ENCODE measurements around the gene SDS. TPM values are rescaled to one million over a fixed set of nuclear protein-coding genes. Genes with fewer than 3 reads are reported as not detected.

The SDS gene
- total and polyA plus RNA-seq, 2 donors (not counting 1 experiment from before 2014, with no cell fraction given) = 0.09 TPM; not detected in 1

- H2AFZ ChIP-seq (ENCODE audit: insufficient read depth, low read depth, low read length, poor library complexity, severe bottlenecking) = no peak overlapping the region
- no peaks in the 10 kb centered on the region for H3K27me3 Mint-ChIP-seq
- no peaks in the 10 kb centered on the region for H3K79me2 ChIP-seq (ENCODE audit: control insufficient read depth, insufficient read depth, low read length)
- no peaks in the 10 kb centered on the region for H4K20me1 ChIP-seq (ENCODE audit: control insufficient read depth, insufficient read depth, low read length, poor library complexity, severe bottlenecking)
- no peak overlapping the region for H3K9ac ChIP-seq (ENCODE audit: low read length)
- H3K4me1 ChIP-seq (ENCODE audit: control insufficient read depth in 2 of 2, insufficient read depth in 2 of 2, low read length in 2 of 2) = no peaks in the 10 kb centered on the region
- H3K9me3 Mint-ChIP-seq (ENCODE audit: insufficient read depth) = no peaks in the 10 kb centered on the region
- H3K9me3 ChIP-seq (ENCODE audit: control extremely low read depth in 1 of 3, control insufficient read depth in 2 of 3, insufficient read depth in 1 of 3, low read length in 2 of 3) = no peaks in the 10 kb centered on the region
- no peaks in the 10 kb centered on the region for H3K4me1 Mint-ChIP-seq
- ChIA-PET POLR2A (interaction anchor here (0.6 kb wide), 1 partner anchor 327 kb away, joined by 4 read pairs; no protein-coding TSS in a partner anchor), CTCF (no interaction called here)
- 93% methylated on average over 5 of the region's 11 CpGs for WGBS (ENCODE audit: insufficient coverage)
- intact Hi-C loops (cut with micrococcal nuclease) = no loop called here
- peaks cover 0 to 7% of the 10 kb centered on the region in 2 experiments for H3K36me3 ChIP-seq (replicated peaks in 1 of 2; ENCODE audit: control extremely low read depth in 1 of 2, control insufficient read depth in 1 of 2, extremely low read depth in 1 of 2, insufficient read depth in 2 of 2, low read length in 1 of 2)
- no peak overlapping the region for H3K4me2 ChIP-seq (replicated peaks; ENCODE audit: low read depth, low read length, poor library complexity, severe bottlenecking)
- H3K27ac ChIP-seq (ENCODE audit: low read length in 2 of 2) = no peak overlapping the region
- no peak overlapping the region for H3K4me3 Mint-ChIP-seq
- H3K4me3 ChIP-seq (ENCODE audit: control extremely low read depth in 1 of 5, extremely low read depth in 1 of 5, insufficient read depth in 1 of 5, low read depth in 2 of 5, low read length in 4 of 5) = no peak overlapping the region
- no peak for TF ChIP-seq EZH2 (IDR thresholded peaks at IDR 0.05; ENCODE audit: borderline replicate concordance, insufficient read depth, low read depth, low read length, poor library complexity, severe bottlenecking)
- TF ChIP-seq, protein P1, sequence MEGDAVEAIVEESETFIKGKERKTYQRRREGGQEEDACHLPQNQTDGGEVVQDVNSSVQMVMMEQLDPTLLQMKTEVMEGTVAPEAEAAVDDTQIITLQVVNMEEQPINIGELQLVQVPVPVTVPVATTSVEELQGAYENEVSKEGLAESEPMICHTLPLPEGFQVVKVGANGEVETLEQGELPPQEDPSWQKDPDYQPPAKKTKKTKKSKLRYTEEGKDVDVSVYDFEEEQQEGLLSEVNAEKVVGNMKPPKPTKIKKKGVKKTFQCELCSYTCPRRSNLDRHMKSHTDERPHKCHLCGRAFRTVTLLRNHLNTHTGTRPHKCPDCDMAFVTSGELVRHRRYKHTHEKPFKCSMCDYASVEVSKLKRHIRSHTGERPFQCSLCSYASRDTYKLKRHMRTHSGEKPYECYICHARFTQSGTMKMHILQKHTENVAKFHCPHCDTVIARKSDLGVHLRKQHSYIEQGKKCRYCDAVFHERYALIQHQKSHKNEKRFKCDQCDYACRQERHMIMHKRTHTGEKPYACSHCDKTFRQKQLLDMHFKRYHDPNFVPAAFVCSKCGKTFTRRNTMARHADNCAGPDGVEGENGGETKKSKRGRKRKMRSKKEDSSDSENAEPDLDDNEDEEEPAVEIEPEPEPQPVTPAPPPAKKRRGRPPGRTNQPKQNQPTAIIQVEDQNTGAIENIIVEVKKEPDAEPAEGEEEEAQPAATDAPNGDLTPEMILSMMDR (IDR thresholded peaks at IDR 0.05) = no peak
- DNase-seq (no peak), ATAC-seq (ENCODE audit: low read depth) (no peak)
- H3K27me3 ChIP-seq (replicated peaks in 1 of 4; ENCODE audit: control extremely low read depth in 1 of 4, control insufficient read depth in 3 of 4, insufficient read depth in 4 of 4, low read length in 3 of 4) = no peaks in the 10 kb centered on the region
- H3K27ac Mint-ChIP-seq = no peak overlapping the region
Observed at GRCh38 chr12:113381220-113381619, 22.5 kb downstream of the SDS start.

GRCh38 chr12:113378291-113378690, 25.4 kb downstream of the SDS start:
- Histone ChIP-seq H3K36me3 (replicated peaks in 1 of 2; ENCODE audit: control extremely low read depth in 1 of 2, control insufficient read depth in 1 of 2, extremely low read depth in 1 of 2, insufficient read depth in 2 of 2, low read length in 1 of 2) (peaks cover 0 to 8% of the 10 kb centered on the region in 2 experiments), H3K27ac (ENCODE audit: low read length in 2 of 2) (no peak overlapping the region), H4K20me1 (ENCODE audit: control insufficient read depth, insufficient read depth, low read length, poor library complexity, severe bottlenecking) (no peaks in the 10 kb centered on the region), H3K27me3 (replicated peaks in 1 of 4; ENCODE audit: control extremely low read depth in 1 of 4, control insufficient read depth in 3 of 4, insufficient read depth in 4 of 4, low read length in 3 of 4) (no peaks in the 10 kb centered on the region), H2AFZ (ENCODE audit: insufficient read depth, low read depth, low read length, poor library complexity, severe bottlenecking) (no peak overlapping the region), H3K4me3 (ENCODE audit: control extremely low read depth in 1 of 5, extremely low read depth in 1 of 5, insufficient read depth in 1 of 5, low read depth in 2 of 5, low read length in 4 of 5) (no peak overlapping the region), H3K9ac (ENCODE audit: low read length) (no peak overlapping the region), H3K4me2 (replicated peaks; ENCODE audit: low read depth, low read length, poor library complexity, severe bottlenecking) (no peak overlapping the region), H3K79me2 (ENCODE audit: control insufficient read depth, insufficient read depth, low read length) (no peaks in the 10 kb centered on the region), H3K4me1 (ENCODE audit: control insufficient read depth in 2 of 2, insufficient read depth in 2 of 2, low read length in 2 of 2) (no peaks in the 10 kb centered on the region), H3K9me3 (ENCODE audit: control extremely low read depth in 1 of 3, control insufficient read depth in 2 of 3, insufficient read depth in 1 of 3, low read length in 2 of 3) (peaks cover 0 to 3% (median 0%) of the 10 kb centered on the region in 3 donors)
- no peaks in the 10 kb centered on the region for H3K4me1 Mint-ChIP-seq
- no peak overlapping the region for H3K27ac Mint-ChIP-seq
- intact Hi-C loops (cut with micrococcal nuclease) = no loop called here
- no peaks in the 10 kb centered on the region for H3K9me3 Mint-ChIP-seq (ENCODE audit: insufficient read depth)
- 77% methylated on average over 3 of the region's 3 CpGs for WGBS (ENCODE audit: insufficient coverage)
- no peak overlapping the region for H3K4me3 Mint-ChIP-seq
- TF ChIP-seq EZH2 (IDR thresholded peaks at IDR 0.05; ENCODE audit: borderline replicate concordance, insufficient read depth, low read depth, low read length, poor library complexity, severe bottlenecking) = no peak
- no peaks in the 10 kb centered on the region for H3K27me3 Mint-ChIP-seq
- DNase-seq (no peak), ATAC-seq (ENCODE audit: low read depth) (no peak)
- ChIA-PET POLR2A (interaction anchor here (0.7 kb wide), 1 partner anchor 36 kb away, joined by 3 read pairs; no protein-coding TSS in a partner anchor), CTCF (no interaction called here)

Measured in B cell (primary cell).